Adrenal gland (tissue), 12 donors: ENCODE data around the gene MAK. TPM values are rescaled to one million over a fixed set of nuclear protein-coding genes. Genes with fewer than 3 reads are reported as not detected.

ENCODE experiments used
- DNase-seq, 7 donors: peaks; one replicate each; pipeline ENCODE4 v3.0.0-alpha.2; 2019 to 2020
- H3K27ac ChIP-seq, 5 donors: fragments of 200-600 bp; sonication (generic) in 4 of 5; 1 replicate in 3 of 5; 2 replicates in 2 of 5; pipeline versions ENCODE4 v1.5.1 to v1.8.0; 2016 to 2020; ENCODE audit warnings: mild to moderate bottlenecking in 1 of 5
- H3K27me3 ChIP-seq: fragments of 200-600 bp; 2 replicates; pipeline ENCODE4 v1.8.0; 2021
- H3K36me3 ChIP-seq, 2 donors: fragments of 200-600 bp; replicated peaks in 1 of 2; 1 replicate in 1 of 2; 2 replicates in 1 of 2; pipeline versions ENCODE4 v1.5.1 to v1.8.0; 2018 to 2022
- H3K4me1 ChIP-seq, 2 donors: fragments of 200-600 bp; replicated peaks in 1 of 2; 1 replicate in 1 of 2; 2 replicates in 1 of 2; pipeline versions ENCODE4 v1.5.1 to v1.8.0; 2018 to 2021
- H3K4me3 ChIP-seq, 4 donors: fragments of 200-600 bp; sonication (generic) in 3 of 4; one replicate each; pipeline ENCODE4 v1.5.1; 2016 to 2018
- H3K9me3 ChIP-seq, 3 donors: fragments of 200-600 bp; sonication (generic) in 1 of 3; replicated peaks in 1 of 3; 1 replicate in 2 of 3; 2 replicates in 1 of 3; pipeline versions ENCODE4 v1.5.1 to v1.8.0; 2016 to 2021
- POLR2A ChIP-seq, 2 donors: fragments of 450-650 bp; IDR thresholded peaks; one replicate each; pipeline ENCODE4 v1.6.1; 2017; ENCODE audit warnings: antibody characterized with exemption in 2 of 2, mild to moderate bottlenecking in 2 of 2, moderate library complexity in 1 of 2
- WGBS, 4 donors: extraction: QIAGEN DNeasy Blood & Tissue Kit in 2 of 4; methylation state at CpG; one replicate each; pipeline versions ENCODE4 v1.1.5 to v1.1.7; 2013 to 2017; 5-methylcytosine and 5-hydroxymethylcytosine counted together
- intact Hi-C, 2 donors: fragments of 100-400 bp; cut with DNase I; formaldehyde crosslinking; loops; one replicate each; pipeline versions ENCODE4 v1.14.1 to v1.15.0; 2022 to 2023
- polyA plus RNA-seq, 3 donors: library from polyadenylated mRNA; stranded (reverse); fragments of 200-250 nt in 2 of 3; fragments of 350-450 nt in 1 of 3; fragmentation: Illumina TruSeq in 1 of 3; extraction: RNeasy Lipid Tissue Mini Kit (QIAGEN cat#74804) in 1 of 3; gene quantifications; one replicate each; pipeline ENCODE4 v1.2.3, GENCODE V29; 2013 to 2014
- total RNA-seq, 9 donors: library from RNA; depleted of rRNA in 4 of 9; stranded (reverse); fragments of >200 nt in 4 of 9; fragments of 120-200 nt in 1 of 9; fragmentation: NEBNext Ultra II Directional in 1 of 9; extraction: Animal tissue kit (Norgen Biotek cat#: 25700) in 1 of 9; gene quantifications; one replicate each; pipeline versions ENCODE4 v1.1.0 to v1.2.4, GENCODE V29; 2013 to 2023
- TF ChIP-seq, protein P1 (sequence below), 6 experiments: fragments of 450-650 bp in 4 of 6; fragments of 200-600 bp in 2 of 6; sonication (generic) in 1 of 6; IDR thresholded peaks; 1 replicate in 5 of 6; 2 replicates in 1 of 6; pipeline versions ENCODE4 v1.5.1 to v1.8.0; 2016 to 2021; ENCODE audit warnings: antibody characterized with exemption in 6 of 6, mild to moderate bottlenecking in 2 of 6, moderate library complexity in 1 of 6
- donor health status: healthy with polysubstance abuse.
- donor health status: Bipolar disorder and iron deficiency.
- donor health status: DM: yes; HTN: yes; CAD: no.
- donor health status: DM: no; HTN: no; CAD: no.
- donor health status: DM: no; HTN: no; CAD: no.
- donor health status: DM: yes; HTN: yes; CAD: no.

MAK gene
- total and polyA plus RNA-seq, 12 donors: under 0.01 to 0.43 (median 0.10) TPM; not detected in 4

GRCh38 chr6:10791673-10792072 lies 46.7 kb downstream of the MAK start:
- no peaks in the 10 kb centered on the region for H3K9me3 ChIP-seq
- H3K36me3 ChIP-seq: no peaks in the 10 kb centered on the region
- WGBS, 4 donors: 93 to 98% (median 96%) methylated on average over 5 of the region's 5 CpGs
- intact Hi-C loops: no loop called here
- DNase-seq: no peak
- H3K4me1 ChIP-seq: no peaks in the 10 kb centered on the region
- H3K27me3 ChIP-seq: no peaks in the 10 kb centered on the region
- no peak overlapping the region for H3K4me3 ChIP-seq
- no peak overlapping the region for H3K27ac ChIP-seq
- TF ChIP-seq POLR2A (IDR thresholded peaks at IDR 0.05): no peak
- TF ChIP-seq, protein P1, sequence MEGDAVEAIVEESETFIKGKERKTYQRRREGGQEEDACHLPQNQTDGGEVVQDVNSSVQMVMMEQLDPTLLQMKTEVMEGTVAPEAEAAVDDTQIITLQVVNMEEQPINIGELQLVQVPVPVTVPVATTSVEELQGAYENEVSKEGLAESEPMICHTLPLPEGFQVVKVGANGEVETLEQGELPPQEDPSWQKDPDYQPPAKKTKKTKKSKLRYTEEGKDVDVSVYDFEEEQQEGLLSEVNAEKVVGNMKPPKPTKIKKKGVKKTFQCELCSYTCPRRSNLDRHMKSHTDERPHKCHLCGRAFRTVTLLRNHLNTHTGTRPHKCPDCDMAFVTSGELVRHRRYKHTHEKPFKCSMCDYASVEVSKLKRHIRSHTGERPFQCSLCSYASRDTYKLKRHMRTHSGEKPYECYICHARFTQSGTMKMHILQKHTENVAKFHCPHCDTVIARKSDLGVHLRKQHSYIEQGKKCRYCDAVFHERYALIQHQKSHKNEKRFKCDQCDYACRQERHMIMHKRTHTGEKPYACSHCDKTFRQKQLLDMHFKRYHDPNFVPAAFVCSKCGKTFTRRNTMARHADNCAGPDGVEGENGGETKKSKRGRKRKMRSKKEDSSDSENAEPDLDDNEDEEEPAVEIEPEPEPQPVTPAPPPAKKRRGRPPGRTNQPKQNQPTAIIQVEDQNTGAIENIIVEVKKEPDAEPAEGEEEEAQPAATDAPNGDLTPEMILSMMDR (IDR thresholded peaks at IDR 0.05): no peak

- Histone ChIP-seq H3K27me3 (no peaks in the 10 kb centered on the region), H3K36me3 (no peaks in the 10 kb centered on the region), H3K4me3 (no peak overlapping the region), H3K4me1 (no peaks in the 10 kb centered on the region), H3K27ac (no peak overlapping the region), H3K9me3 (no peaks in the 10 kb centered on the region)
- DNase-seq: peak in 1 of 7 donors; percentile 17
- WGBS, 4 donors: 46 to 67% (median 54%) methylated on average over 8 of the region's 8 CpGs
- intact Hi-C loops: no loop called here
- no peak for TF ChIP-seq POLR2A (IDR thresholded peaks at IDR 0.05)
- TF ChIP-seq, protein P1 (IDR thresholded peaks at IDR 0.05): no peak
These were observed 59.3 kb downstream of the MAK start for GRCh38 chr6:10779076-10779475.

DNA sequence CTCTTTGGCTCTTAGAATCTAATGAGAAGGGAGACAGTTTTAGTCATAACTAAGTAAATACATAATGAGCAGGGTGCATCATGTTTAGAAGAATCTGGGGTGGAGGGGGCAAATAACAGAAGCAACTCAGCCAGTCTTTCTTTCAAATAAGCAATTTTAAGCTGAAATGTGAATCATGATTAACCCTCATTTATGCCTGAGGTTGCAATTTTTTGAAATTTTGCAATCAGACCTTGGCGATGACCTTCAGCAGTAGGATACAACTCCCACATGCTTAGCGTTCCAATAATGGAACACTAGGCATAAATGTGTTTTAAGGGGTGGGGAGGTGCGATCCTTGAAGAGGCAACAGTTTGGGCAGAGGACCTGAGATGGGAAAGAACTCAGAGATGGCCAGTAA lies 60.1 kb downstream of the MAK start:
- intact Hi-C loops: no loop called here
- Histone ChIP-seq H3K4me3 (no peak overlapping the region), H3K27me3 (no peaks in the 10 kb centered on the region), H3K36me3 (no peaks in the 10 kb centered on the region), H3K4me1 (no peaks in the 10 kb centered on the region), H3K27ac (no peak overlapping the region), H3K9me3 (no peaks in the 10 kb centered on the region)
- TF ChIP-seq POLR2A (IDR thresholded peaks at IDR 0.05): no peak
- TF ChIP-seq, protein P1 (IDR thresholded peaks at IDR 0.05): no peak
- 79 to 91% (median 86%) methylated on average over 3 of the region's 3 CpGs for WGBS, 4 donors
- no peak for DNase-seq

DNA sequence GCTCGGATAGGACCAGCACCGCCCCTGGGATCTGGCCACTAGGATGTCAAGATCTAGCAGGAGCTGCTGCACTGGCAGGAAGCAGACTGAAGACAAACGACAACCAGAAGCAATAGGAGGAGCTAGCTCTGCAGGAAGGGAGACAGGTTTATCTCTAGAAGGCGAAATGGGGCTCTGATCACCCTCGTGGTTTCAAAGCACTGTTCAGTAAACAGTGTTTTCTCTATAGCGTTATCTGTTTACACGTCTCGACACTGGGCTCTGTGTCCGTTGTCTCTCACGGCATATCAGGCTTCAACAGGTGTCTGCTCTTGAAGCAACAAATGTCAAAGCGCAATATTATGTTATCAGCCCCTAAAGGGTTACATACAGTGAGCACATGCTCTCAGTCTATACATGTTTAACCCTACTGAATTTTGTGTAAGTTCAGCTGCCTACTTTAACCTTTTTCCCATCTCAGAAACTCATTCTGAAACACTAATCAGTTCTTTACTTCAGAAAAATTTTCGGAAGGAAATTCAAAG lies 66.9 kb downstream of the MAK start:
- no peaks in the 10 kb centered on the region for H3K9me3 ChIP-seq
- intact Hi-C loops: no loop called here
- TF ChIP-seq, protein P1 (IDR thresholded peaks at IDR 0.05): no peak
- TF ChIP-seq POLR2A (IDR thresholded peaks at IDR 0.05): no peak
- no peaks in the 10 kb centered on the region for H3K27me3 ChIP-seq
- no peak overlapping the region for H3K27ac ChIP-seq
- DNase-seq: peak in 1 of 7 donors; percentile 36
- peaks cover 0 to 11% of the 10 kb centered on the region in 2 donors for H3K36me3 ChIP-seq
- no peak overlapping the region for H3K4me3 ChIP-seq
- 81 to 93% (median 85%) methylated on average over 12 of the region's 12 CpGs for WGBS, 4 donors
- H3K4me1 ChIP-seq: no peaks in the 10 kb centered on the region
